Measurements from ENCODE around the gene PSMB8. TPM values are rescaled to one million over a fixed set of nuclear protein-coding genes. Genes with fewer than 3 reads are reported as not detected.

PSMB8 gene
- total and polyA plus RNA-seq, 2 of the 8 experiments (the other 6 are each of a cell fraction or from before 2014, with no cell fraction given): 18.4 to 43.0 TPM

- no peaks in the 10 kb centered on the region for H3K36me3 ChIP-seq (ENCODE audit: control insufficient read depth in 2 of 4, insufficient read depth in 4 of 4, low read length in 3 of 4)
- H3K9me3 ChIP-seq (ENCODE audit: insufficient read depth in 2 of 2, low read depth in 1 of 2, low read length in 1 of 2): no peaks in the 10 kb centered on the region
- H3K4ac ChIP-seq (replicated peaks; ENCODE audit: insufficient read length, low read depth, low read length): no peak overlapping the region
- H3K4me1 ChIP-seq (replicated peaks in 1 of 4; ENCODE audit: control insufficient read depth in 3 of 4, insufficient read depth in 4 of 4, low read length in 3 of 4): no peaks in the 10 kb centered on the region
- no peaks in the 10 kb centered on the region for H3K79me2 ChIP-seq (ENCODE audit: control insufficient read depth in 1 of 2, insufficient read depth in 2 of 2, low read length in 2 of 2)
- no peak overlapping the region for H2BK120ac ChIP-seq (replicated peaks; ENCODE audit: low read depth, low read length)
- H2BK15ac ChIP-seq (ENCODE audit: low read length): no peak overlapping the region
- H4K91ac ChIP-seq (replicated peaks; ENCODE audit: insufficient read length, low read length): no peak overlapping the region
- H2AFZ ChIP-seq (ENCODE audit: low read length): no peak overlapping the region
- H4K5ac ChIP-seq (ENCODE audit: insufficient read length, low read depth, low read length): no peak overlapping the region
- no peaks in the 10 kb centered on the region for H3K79me1 ChIP-seq (ENCODE audit: low read depth, low read length)
- TF ChIP-seq BRCA1 (IDR thresholded peaks at IDR 0.05; ENCODE audit: low read depth, low read length) (no peak), SRF (IDR thresholded peaks at IDR 0.05; ENCODE audit: low read depth, low read length) (no peak)
- no peak overlapping the region for H2BK20ac ChIP-seq (ENCODE audit: low read length)
- no peaks in the 10 kb centered on the region for H4K20me1 ChIP-seq (replicated peaks in 1 of 2; ENCODE audit: control insufficient read depth in 1 of 2, insufficient read depth in 2 of 2, low read length in 2 of 2)
- WGBS, 2 experiments (ENCODE audit: extremely low coverage in 1 of 2, insufficient coverage in 1 of 2, insufficient read length in 1 of 2, insufficient replicate concordance in 2 of 2, low coverage in 1 of 2, low lambda C conversion rate in 2 of 2, missing lambda C conversion rate in 1 of 2): 82% methylated on average over 2 of the region's 2 CpGs; no CpG with 5 or more reads in 1 of the 2 experiments
- H3K4me2 ChIP-seq (ENCODE audit: insufficient read depth in 1 of 2, low read depth in 2 of 2, low read length in 2 of 2): no peak overlapping the region
- POLR2A ChIA-PET (ENCODE audit: partially characterized antibody): interaction anchor here (2.4 kb wide), 1 partner anchor 95 kb away, joined by 10 read pairs; no protein-coding TSS in a partner anchor
- H4K8ac ChIP-seq (ENCODE audit: extremely low read depth, insufficient read depth, low read length): no peak overlapping the region
- H3K9ac ChIP-seq (replicated peaks in 1 of 4; ENCODE audit: extremely low read depth in 1 of 4, low read depth in 3 of 4, low read length in 3 of 4): no peak overlapping the region
- H3K4me3 ChIP-seq (ENCODE audit: extremely low read depth in 1 of 4, insufficient read depth in 2 of 4, low read depth in 3 of 4, low read length in 4 of 4): no peak overlapping the region
- no peaks in the 10 kb centered on the region for H3K27me3 ChIP-seq (replicated peaks in 1 of 4; ENCODE audit: control insufficient read depth in 3 of 4, extremely low read depth in 1 of 4, insufficient read depth in 3 of 4, low read length in 3 of 4)
- no peak overlapping the region for H2BK5ac ChIP-seq (ENCODE audit: low read depth, low read length)
- H3K23me2 ChIP-seq (ENCODE audit: low read depth, low read length): no peaks in the 10 kb centered on the region
- H3K18ac ChIP-seq (ENCODE audit: extremely low read depth, low read length): no peak overlapping the region
- H3K27ac ChIP-seq (ENCODE audit: low read depth, low read length): no peak overlapping the region
- CTCF ChIA-PET (ENCODE audit: partially characterized antibody): interaction anchor here (0.9 to 1.6 kb wide), 2 partner anchors 9 to 57 kb away, joined by 4 to 7 read pairs; no protein-coding TSS in a partner anchor
- H3K56ac ChIP-seq (replicated peaks; ENCODE audit: insufficient read length, low read depth, low read length): no peak overlapping the region
- H2AK5ac ChIP-seq (ENCODE audit: low read depth, low read length): no peak overlapping the region
- no peak for DNase-seq (ENCODE audit: low read depth in 1 of 2, low spot score in 2 of 2)
- no peak overlapping the region for H2BK12ac ChIP-seq (ENCODE audit: low read depth, low read length)
- H3K23ac ChIP-seq (ENCODE audit: insufficient read length): no peak overlapping the region
- H3K14ac ChIP-seq (ENCODE audit: insufficient read length): no peak overlapping the region
- no peak for FAIRE-seq
Measured at GRCh38 chr6:32876603-32877002, 32.8 kb upstream of the PSMB8 start.
